Adrenal gland (tissue), 5 donors: ENCODE results near the gene EMILIN2.

ENCODE experiments used
- CTCF ChIP-seq, 6 experiments: fragments of 450-650 bp in 4 of 6; fragments of 200-600 bp in 2 of 6; sonication (generic) in 1 of 6; IDR thresholded peaks; 1 replicate in 5 of 6; 2 replicates in 1 of 6; pipeline versions ENCODE4 v1.5.1 to v1.8.0; 2016 to 2021; ENCODE audit warnings: antibody characterized with exemption in 6 of 6, mild to moderate bottlenecking in 2 of 6, moderate library complexity in 1 of 6
- POLR2A ChIP-seq, 2 donors: fragments of 450-650 bp; IDR thresholded peaks; one replicate each; pipeline ENCODE4 v1.6.1; 2017; ENCODE audit warnings: antibody characterized with exemption in 2 of 2, mild to moderate bottlenecking in 2 of 2, moderate library complexity in 1 of 2
- donor health status: DM: no; HTN: no; CAD: no.

GRCh38 chr18:2917259-2918047 lies 70.6 kb downstream of the EMILIN2 start:
- TF ChIP-seq CTCF (IDR thresholded peaks at IDR 0.05), result no peak
- TF ChIP-seq POLR2A (IDR thresholded peaks at IDR 0.05), result no peak
